HG02763 (cell line): ENCODE results near the gene SH3YL1.

Experiments
- ATAC-seq: cut with Tn5 transposase; IDR thresholded peaks from one replicate; pipeline ENCODE4 v1.9.1; 2021; ENCODE audit warnings: mild to moderate bottlenecking, moderate library complexity; ENCODE audit not compliant: unreplicated experiment

The SH3YL1 gene, protein sequence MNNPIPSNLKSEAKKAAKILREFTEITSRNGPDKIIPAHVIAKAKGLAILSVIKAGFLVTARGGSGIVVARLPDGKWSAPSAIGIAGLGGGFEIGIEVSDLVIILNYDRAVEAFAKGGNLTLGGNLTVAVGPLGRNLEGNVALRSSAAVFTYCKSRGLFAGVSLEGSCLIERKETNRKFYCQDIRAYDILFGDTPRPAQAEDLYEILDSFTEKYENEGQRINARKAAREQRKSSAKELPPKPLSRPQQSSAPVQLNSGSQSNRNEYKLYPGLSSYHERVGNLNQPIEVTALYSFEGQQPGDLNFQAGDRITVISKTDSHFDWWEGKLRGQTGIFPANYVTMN

GRCh38 chr2:263774-264492 is at the start of gene SH3YL1:
Gene SH3YL1 (minus strand): TSS chr2:264032. CDS start chr2:263984, 48 bp downstream.
- peak; percentile 24 for ATAC-seq

DNA sequence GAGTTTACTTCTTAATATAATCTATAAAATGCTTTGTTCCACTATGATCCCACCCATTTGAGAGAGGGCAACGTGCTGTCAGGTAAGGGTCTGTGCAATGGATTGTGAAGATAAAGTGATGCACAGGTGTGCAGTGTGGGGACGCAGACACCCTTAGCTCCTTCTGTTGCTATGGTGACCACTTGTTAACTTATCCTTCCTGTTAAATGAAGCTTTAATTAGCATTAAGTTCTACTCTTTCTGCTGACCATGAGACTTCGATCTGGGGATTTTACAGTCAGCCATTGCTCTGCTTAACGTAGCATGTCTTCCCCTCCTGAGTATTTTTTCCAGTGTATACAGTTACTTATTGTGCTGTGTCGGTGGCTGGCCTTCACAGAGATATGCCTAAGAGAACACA is 47.2 kb upstream of the SH3YL1 start:
- no peak for ATAC-seq

GRCh38 chr2:309954-310510 is 46.2 kb upstream of the SH3YL1 start:
- no peak for ATAC-seq

DNA sequence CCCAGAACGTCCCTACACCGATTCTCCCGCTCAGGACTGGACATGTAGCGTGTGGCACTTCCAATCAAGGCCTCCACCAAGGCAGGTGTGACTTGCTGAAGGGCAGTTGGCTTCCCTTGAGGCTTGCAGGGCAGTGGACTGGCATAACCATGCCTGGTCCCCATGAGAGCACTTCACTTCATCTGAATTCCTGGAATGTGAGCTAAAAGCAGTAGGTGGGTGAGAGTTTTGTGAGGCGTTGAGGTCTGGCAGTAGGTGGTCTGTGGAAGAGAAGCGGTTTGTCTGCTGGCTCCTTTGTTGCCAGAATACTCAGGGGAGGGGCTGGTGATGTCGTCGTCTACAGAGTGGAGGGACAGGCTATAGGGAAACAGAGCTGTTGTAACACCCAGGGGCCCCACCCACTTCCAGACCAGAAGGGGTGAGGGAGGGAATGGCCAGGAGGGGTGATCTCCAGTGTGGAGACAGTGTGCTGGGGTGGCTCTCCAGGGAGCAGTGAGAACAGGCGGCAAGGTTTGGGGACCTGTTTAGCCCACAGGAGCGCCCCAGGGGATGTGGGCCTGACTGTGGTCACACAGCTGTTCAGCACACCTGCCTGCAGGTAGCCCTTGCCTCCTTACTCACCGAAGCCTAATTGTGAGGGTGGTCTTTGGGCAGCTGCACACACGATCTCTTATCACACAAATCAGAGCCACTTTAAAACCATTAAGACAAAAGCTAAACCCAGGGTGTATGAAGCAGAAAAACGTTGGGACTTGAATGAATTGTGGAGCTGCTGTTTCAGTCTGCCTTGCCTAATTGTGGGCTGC is 45.5 kb upstream of the SH3YL1 start:
- no peak for ATAC-seq

DNA sequence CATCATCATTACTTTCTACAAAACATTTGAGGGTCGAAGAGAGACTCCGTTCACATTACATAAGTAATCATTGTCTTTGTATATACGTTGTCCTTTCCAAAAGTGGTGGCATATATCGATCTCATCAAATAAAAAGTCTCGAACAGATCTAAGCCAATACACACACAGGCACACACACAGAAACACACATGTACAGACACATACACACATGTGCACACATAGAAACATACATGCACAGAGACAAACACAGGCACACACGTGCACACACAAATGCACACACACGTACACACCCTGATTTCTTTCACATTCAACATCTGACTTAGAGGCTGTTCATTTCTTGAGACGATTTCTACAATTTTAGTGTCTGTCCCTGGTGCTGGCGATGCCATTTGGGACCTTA is 41.5 kb upstream of the SH3YL1 start:
- no peak for ATAC-seq

DNA sequence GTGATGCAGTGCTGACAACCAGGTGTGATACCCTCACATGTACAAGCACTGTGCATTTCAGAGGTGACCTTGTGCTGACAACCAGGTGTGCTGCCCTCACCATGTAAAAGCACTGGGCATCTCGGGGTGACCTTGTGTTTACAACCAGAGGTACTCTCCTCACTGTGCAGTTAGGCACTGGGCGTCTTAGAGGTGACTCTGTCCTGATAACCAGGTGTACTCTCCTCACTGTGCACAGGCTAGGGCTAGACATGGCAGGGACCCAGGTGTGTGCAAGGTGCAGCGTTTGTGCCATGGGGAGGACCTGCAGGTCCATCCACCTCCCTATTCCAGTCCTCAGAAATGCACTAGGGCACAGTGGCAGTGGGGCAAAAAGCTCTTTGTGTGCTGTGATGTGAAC is 32.5 kb upstream of the SH3YL1 start:
- no peak for ATAC-seq

DNA sequence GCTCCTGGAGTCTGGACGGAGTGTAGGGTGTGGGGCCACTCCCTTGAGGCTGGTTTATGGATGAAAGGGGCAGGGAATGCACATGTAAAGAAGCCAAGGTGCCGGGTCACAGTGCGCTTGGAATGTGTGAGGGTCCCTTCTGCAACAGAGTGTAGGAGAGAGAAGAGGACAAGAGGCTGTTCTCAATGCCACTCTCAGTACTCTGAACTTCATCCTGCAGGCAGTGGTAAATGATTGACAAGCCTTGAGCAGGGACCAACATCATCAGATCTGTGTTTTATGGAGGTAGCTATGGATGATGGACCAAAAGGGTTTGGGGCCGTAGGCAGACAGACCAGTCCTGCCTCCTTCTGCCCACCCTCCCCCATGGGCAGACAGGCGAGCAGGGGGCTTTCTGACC is 31.3 kb upstream of the SH3YL1 start:
- ATAC-seq, result no peak

GRCh38 chr2:290090-290722 is 26.4 kb upstream of the SH3YL1 start:
- ATAC-seq, result no peak

DNA sequence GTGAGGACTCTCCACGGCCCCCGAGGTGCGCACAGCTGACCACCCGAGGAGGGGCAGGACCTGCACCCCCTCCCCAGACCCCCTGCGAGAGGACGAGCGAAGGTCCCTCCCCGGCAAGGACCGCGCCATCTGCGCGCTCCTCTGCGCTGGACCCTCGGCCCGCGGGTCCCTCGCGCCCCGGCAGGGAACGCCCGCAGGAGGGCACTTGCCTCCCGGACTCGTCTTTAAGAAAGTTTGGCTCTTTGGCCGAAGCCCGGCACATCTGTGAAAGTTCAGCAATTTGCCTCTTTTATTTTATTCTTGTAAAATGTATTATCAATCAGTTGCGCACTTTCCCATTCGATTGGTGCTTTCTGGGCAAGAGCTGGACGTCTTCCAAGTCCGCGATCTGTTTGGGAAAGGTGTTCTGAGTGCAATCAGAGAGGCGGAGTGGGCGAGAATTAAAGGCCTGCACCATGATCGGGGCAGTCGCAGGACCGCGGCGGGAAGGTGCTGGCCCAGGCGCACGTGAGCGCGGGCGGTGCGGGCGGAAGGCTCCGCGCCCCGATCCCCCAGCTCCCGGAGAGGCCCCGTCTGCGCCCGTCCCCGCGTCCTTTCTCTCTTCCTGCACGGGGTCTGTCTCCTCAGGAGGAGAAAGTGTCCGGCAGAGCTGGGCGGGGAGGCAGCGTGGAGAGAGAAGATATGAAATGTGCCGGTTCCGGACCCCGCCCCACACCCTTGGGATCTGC is 25.7 kb upstream of the SH3YL1 start:
- no peak for ATAC-seq

DNA sequence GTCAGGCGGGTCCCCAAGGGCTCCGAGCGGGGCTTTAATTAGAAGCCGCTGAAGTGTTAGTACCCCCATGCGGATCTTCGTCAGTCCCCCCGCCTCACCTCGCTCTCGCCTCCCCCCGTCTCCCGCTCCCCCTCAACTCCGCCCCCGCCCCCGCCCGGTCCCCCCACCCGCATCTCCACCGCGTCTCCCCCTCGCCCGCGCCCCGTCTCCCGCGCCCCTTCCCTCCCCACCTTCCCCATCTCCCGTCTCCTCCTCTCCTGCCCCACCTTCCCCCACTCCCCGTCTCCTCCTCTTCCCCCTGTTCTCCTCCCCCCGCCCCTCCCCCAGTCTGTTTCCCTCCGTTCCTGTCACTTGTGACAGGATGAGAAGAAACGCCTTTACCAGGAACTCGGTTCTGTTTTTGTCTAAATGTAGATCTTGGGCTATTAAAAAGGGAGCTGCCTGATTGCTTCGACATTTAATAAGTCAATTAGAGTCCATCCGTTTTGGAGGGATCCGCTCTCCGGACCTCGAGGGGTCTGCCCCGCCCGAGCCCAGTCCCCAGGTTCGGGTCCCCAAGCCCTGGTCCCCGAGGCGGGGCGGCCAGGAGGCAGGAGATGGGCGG is 25.0 kb upstream of the SH3YL1 start:
- ATAC-seq, result no peak

- no peak for ATAC-seq
These were observed 24.3 kb upstream of the SH3YL1 start, which contains the start of gene ALKAL2 for GRCh38 chr2:287911-288757. Gene ALKAL2 (minus strand): TSS chr2:288091. CDS start chr2:287835, 256 bp downstream.

- ATAC-seq, result no peak
These were observed 23.6 kb upstream of the SH3YL1 start for GRCh38 chr2:287471-287885.

- no peak for ATAC-seq
These were observed 23.1 kb upstream of the SH3YL1 start for GRCh38 chr2:286774-287392.

- ATAC-seq, result no peak
These were observed 22.2 kb upstream of the SH3YL1 start for GRCh38 chr2:286035-286434.

DNA sequence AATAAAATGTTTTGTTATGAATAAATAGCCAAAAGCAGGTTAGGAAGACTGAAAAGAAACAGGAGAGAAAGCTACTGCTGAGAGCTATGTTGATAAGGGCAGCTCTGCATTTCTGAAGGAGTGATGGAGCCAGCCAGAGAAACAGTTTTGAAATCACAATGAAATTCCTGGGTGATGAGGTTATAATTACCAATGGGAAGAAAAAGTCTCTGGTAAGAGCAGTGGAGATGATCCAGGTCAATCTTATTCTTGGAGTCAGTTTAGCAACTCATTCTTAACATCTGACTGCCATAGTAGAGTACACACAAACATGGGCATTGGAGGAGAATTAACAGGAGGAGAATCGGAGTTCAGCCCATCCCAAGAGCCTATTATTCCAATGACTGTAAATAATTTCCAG is 21.7 kb upstream of the SH3YL1 start:
- no peak for ATAC-seq

- no peak for ATAC-seq
These were observed 21.2 kb upstream of the SH3YL1 start for GRCh38 chr2:284896-285492.

- ATAC-seq, result no peak
These were observed 20.4 kb upstream of the SH3YL1 start for GRCh38 chr2:283996-284794.
